ENCODE results near the gene WASL. TPM values are rescaled to one million over a fixed set of nuclear protein-coding genes. Genes with fewer than 3 reads are reported as not detected.
"Not testable (repeated sequence)": the region's sequence is repeated elsewhere in the genome, so short reads cannot be mapped to it uniquely, and the experiment has no call there.

WASL gene
- total and polyA plus RNA-seq, 7 donors = 32.4 to 80.5 (median 43.4) TPM

DNA sequence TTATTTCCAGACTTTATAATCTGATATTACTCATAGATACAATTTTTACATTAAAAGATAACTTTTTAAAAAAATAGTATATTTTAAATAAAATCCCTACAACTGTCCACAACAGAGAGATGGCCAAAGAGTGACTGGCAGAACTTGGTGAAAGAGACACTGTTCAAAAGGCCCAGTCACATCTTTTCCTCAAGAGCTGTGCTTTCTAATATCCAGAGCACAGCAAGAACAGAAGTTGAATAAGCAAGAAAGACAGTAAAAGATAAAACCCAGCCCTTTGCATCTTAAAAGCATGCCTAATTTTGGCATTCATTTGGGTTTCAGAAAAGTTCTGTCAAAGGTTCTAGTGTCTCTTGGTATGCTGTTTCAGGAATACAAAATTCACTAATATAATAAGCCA, 6.9 kb downstream of the WASL start:
- TF ChIP-seq POLR2A (IDR thresholded peaks at IDR 0.05) = no peak
- TF ChIP-seq EP300 (IDR thresholded peaks at IDR 0.05) = no peak
- TF ChIP-seq, protein P1, sequence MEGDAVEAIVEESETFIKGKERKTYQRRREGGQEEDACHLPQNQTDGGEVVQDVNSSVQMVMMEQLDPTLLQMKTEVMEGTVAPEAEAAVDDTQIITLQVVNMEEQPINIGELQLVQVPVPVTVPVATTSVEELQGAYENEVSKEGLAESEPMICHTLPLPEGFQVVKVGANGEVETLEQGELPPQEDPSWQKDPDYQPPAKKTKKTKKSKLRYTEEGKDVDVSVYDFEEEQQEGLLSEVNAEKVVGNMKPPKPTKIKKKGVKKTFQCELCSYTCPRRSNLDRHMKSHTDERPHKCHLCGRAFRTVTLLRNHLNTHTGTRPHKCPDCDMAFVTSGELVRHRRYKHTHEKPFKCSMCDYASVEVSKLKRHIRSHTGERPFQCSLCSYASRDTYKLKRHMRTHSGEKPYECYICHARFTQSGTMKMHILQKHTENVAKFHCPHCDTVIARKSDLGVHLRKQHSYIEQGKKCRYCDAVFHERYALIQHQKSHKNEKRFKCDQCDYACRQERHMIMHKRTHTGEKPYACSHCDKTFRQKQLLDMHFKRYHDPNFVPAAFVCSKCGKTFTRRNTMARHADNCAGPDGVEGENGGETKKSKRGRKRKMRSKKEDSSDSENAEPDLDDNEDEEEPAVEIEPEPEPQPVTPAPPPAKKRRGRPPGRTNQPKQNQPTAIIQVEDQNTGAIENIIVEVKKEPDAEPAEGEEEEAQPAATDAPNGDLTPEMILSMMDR (IDR thresholded peaks at IDR 0.05) = no peak
- no peak for TF ChIP-seq POLR2AphosphoS5 (IDR thresholded peaks at IDR 0.05)
- H3K9me3 ChIP-seq = no peaks in the 10 kb centered on the region
- no peaks in the 10 kb centered on the region for H3K27me3 ChIP-seq
- H3K4me3 ChIP-seq = no peak overlapping the region
- DNase-seq = no peak
- no peak overlapping the region for H3K27ac ChIP-seq
- intact Hi-C loops (cut with DNase I) = no loop called here
- no peaks in the 10 kb centered on the region for H3K36me3 ChIP-seq
- H3K4me1 ChIP-seq = peaks cover 0 to 66% (median 55%) of the 10 kb centered on the region in 4 donors

GRCh38 chr7:123738808-123739207, 10.0 kb downstream of the WASL start:
- Histone ChIP-seq H3K27ac (no peak overlapping the region), H3K4me3 (no peak overlapping the region), H3K4me1 (peaks cover 0 to 34% (median 26%) of the 10 kb centered on the region in 4 donors), H3K9me3 (no peaks in the 10 kb centered on the region), H3K36me3 (no peaks in the 10 kb centered on the region), H3K27me3 (no peaks in the 10 kb centered on the region)
- DNase-seq = no peak
- TF ChIP-seq, protein P1 (IDR thresholded peaks at IDR 0.05) = no peak
- TF ChIP-seq EP300 (IDR thresholded peaks at IDR 0.05) (no peak), POLR2AphosphoS5 (IDR thresholded peaks at IDR 0.05) (no peak), POLR2A (IDR thresholded peaks at IDR 0.05) (no peak)
- 90 to 91% methylated on average over 2 of the region's 2 CpGs for WGBS, 2 donors
- intact Hi-C loops (cut with DNase I) = loop anchor here (1.0 kb wide), 1 partner anchor 14 kb away; no protein-coding TSS in a partner anchor

- DNase-seq = no peak
- Histone ChIP-seq H3K4me3 (no peak overlapping the region), H3K9me3 (no peaks in the 10 kb centered on the region), H3K27ac (no peak overlapping the region), H3K36me3 (no peaks in the 10 kb centered on the region), H3K27me3 (no peaks in the 10 kb centered on the region), H3K4me1 (peaks cover 0 to 30% (median 23%) of the 10 kb centered on the region in 4 donors)
- WGBS, 2 donors = 18 to 78% methylated on average over 3 of the region's 3 CpGs
- no peak for TF ChIP-seq EP300 (IDR thresholded peaks at IDR 0.05)
- TF ChIP-seq POLR2AphosphoS5 (IDR thresholded peaks at IDR 0.05) = no peak
- TF ChIP-seq, protein P1 (IDR thresholded peaks at IDR 0.05) = no peak
- TF ChIP-seq POLR2A (IDR thresholded peaks at IDR 0.05) = no peak
- intact Hi-C loops (cut with DNase I) = loop anchor here (1.0 kb wide), 1 partner anchor 13 kb away; no protein-coding TSS in a partner anchor
These were observed 10.4 kb downstream of the WASL start for GRCh38 chr7:123738356-123738755.

DNA sequence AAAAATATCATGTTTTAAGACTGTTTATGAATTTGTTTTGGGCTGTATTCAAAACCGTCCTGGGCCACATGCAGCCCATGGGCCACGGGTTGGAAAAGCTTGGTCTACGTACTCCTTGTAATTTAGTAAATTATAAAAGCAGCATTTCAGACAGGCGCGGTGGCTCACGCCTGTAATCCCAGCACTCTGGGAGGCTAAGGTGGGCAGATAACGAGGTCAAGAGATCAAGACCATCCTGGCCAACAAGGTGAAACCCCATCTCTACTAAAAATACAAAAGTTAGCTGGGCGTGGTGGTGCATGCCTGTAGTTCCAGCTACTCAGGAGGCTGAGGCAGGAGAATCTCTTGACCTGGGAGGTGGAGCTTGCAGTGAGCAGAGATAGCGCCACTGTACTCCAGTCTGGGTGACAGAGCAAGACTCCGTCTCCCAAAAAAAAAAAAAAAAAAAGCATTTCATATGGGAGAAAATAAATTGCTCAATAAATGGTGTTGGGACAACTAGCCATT, 11.6 kb downstream of the WASL start:
- H3K27me3 ChIP-seq; DNase-seq; H3K27ac ChIP-seq; intact Hi-C loops (cut with DNase I); H3K9me3 ChIP-seq; H3K36me3 ChIP-seq; H3K4me3 ChIP-seq: not testable (repeated sequence)
- peaks cover 0 to 19% (median 14%) of the 10 kb centered on the region in 4 donors for H3K4me1 ChIP-seq
- WGBS, 2 donors = 87 to 96% methylated on average over 10 of the region's 10 CpGs

GRCh38 chr7:123735539-123735938, 13.3 kb downstream of the WASL start:
- Histone ChIP-seq H3K27ac (no peak overlapping the region), H3K4me3 (no peak overlapping the region), H3K9me3 (no peaks in the 10 kb centered on the region), H3K4me1 (peaks cover 0 to 13% (median 2%) of the 10 kb centered on the region in 4 donors), H3K27me3 (no peaks in the 10 kb centered on the region), H3K36me3 (no peaks in the 10 kb centered on the region)
- WGBS, 2 donors = 85 to 93% methylated on average over 5 of the region's 5 CpGs
- no peak for DNase-seq
- intact Hi-C loops (cut with DNase I) = no loop called here
- no peak for TF ChIP-seq POLR2AphosphoS5 (IDR thresholded peaks at IDR 0.05)
- TF ChIP-seq, protein P1 (IDR thresholded peaks at IDR 0.05) = no peak
- no peak for TF ChIP-seq EP300 (IDR thresholded peaks at IDR 0.05)
- TF ChIP-seq POLR2A (IDR thresholded peaks at IDR 0.05) = no peak
